ENCODE measurements around the gene LINC00237.

GRCh38 chr20:21151791-21152190, 45.6 kb upstream of the LINC00237 start:
- TF ChIP-seq CTCF (IDR thresholded peaks at IDR 0.05 in 8 of 11, conservative IDR thresholded peaks at IDR 0.05 in 3 of 11) = no peak
- TF ChIP-seq POLR2AphosphoS5 (IDR thresholded peaks at IDR 0.05) = no peak
- no peak for TF ChIP-seq POLR2A (IDR thresholded peaks at IDR 0.05)
